Vagina (tissue), 2 donors: ENCODE measurements around the gene KRTAP10-6. TPM values are rescaled to one million over a fixed set of nuclear protein-coding genes. Genes with fewer than 3 reads are reported as not detected.
A peak's percentile ranks its signal among the peaks of the same experiment; 100 is the strongest.

Experiments
- DNase-seq, 2 donors: peaks; one replicate each; pipeline ENCODE4 v3.0.0-alpha.2; 2017; ENCODE audit errors: extremely low spot score in 2 of 2
- H3K27ac ChIP-seq: fragments of 200-600 bp; sonication (generic); one replicate; pipeline ENCODE4 v1.5.1; 2019
- H3K27me3 ChIP-seq: fragments of 200-600 bp; sonication (generic); one replicate; pipeline ENCODE4 v1.5.1; 2019
- H3K36me3 ChIP-seq, 2 donors: fragments of 200-600 bp; sonication (generic); one replicate each; pipeline ENCODE4 v1.5.1; 2017 to 2019
- H3K4me1 ChIP-seq: fragments of 200-600 bp; sonication (generic); one replicate; pipeline ENCODE4 v1.5.1; 2019
- H3K4me3 ChIP-seq, 2 donors: fragments of 200-600 bp; sonication (generic); 1 replicate in 1 of 2; 2 replicates in 1 of 2; pipeline ENCODE4 v1.5.1; 2016 to 2019
- H3K9me3 ChIP-seq: fragments of 200-600 bp; sonication (generic); one replicate; pipeline ENCODE4 v1.5.1; 2019
- CTCF ChIP-seq, 3 experiments: fragments of 450-650 bp in 2 of 3; fragments of 200-600 bp in 1 of 3; sonication (generic) in 1 of 3; IDR thresholded peaks; one replicate each; pipeline ENCODE4 v1.5.1; 2017 to 2019; ENCODE audit warnings: antibody characterized with exemption in 3 of 3, mild to moderate bottlenecking in 2 of 3, moderate library complexity in 2 of 3
- POLR2A ChIP-seq, 2 donors: fragments of 450-650 bp; IDR thresholded peaks; one replicate each; pipeline ENCODE4 v1.6.1; 2017; ENCODE audit warnings: antibody characterized with exemption in 2 of 2, mild to moderate bottlenecking in 2 of 2, moderate library complexity in 2 of 2
- POLR2AphosphoS5 ChIP-seq, 2 donors: sonication (generic); formaldehyde crosslinking; IDR thresholded peaks; one replicate each; pipeline ENCODE4 v1.9.0; 2017; ENCODE audit warnings: antibody characterized with exemption in 2 of 2, mild to moderate bottlenecking in 2 of 2, low read depth in 1 of 2; ENCODE audit not compliant: insufficient read depth in 1 of 2
- intact Hi-C: fragments of 100-400 bp; cut with DNase I; formaldehyde crosslinking; loops from one replicate; pipeline ENCODE4 v1.15.1; 2023
- total RNA-seq: library from RNA; depleted of rRNA; stranded (reverse); fragments of >200 nt; gene quantifications from one replicate; pipeline ENCODE4 v1.2.3, GENCODE V29; 2016

KRTAP10-6 gene
- total RNA-seq, 1 donor from 2014 or later, result not detected

- Histone ChIP-seq H3K4me3 (no peak overlapping the region), H3K9me3 (no peaks in the 10 kb centered on the region), H3K27me3 (no peaks in the 10 kb centered on the region), H3K27ac (no peak overlapping the region), H3K4me1 (no peaks in the 10 kb centered on the region), H3K36me3 (no peaks in the 10 kb centered on the region)
- intact Hi-C loops, result no loop called here
- DNase-seq, result peak in 1 of 2 donors; percentile 79
- TF ChIP-seq POLR2AphosphoS5 (IDR thresholded peaks at IDR 0.05; ENCODE audit: insufficient read depth in 1 of 2, low read depth in 1 of 2) (no peak), CTCF (IDR thresholded peaks at IDR 0.05) (no peak), POLR2A (IDR thresholded peaks at IDR 0.05) (no peak)
These were observed 2.0 kb downstream of the KRTAP10-6 start for GRCh38 chr21:44590311-44590721.

DNA sequence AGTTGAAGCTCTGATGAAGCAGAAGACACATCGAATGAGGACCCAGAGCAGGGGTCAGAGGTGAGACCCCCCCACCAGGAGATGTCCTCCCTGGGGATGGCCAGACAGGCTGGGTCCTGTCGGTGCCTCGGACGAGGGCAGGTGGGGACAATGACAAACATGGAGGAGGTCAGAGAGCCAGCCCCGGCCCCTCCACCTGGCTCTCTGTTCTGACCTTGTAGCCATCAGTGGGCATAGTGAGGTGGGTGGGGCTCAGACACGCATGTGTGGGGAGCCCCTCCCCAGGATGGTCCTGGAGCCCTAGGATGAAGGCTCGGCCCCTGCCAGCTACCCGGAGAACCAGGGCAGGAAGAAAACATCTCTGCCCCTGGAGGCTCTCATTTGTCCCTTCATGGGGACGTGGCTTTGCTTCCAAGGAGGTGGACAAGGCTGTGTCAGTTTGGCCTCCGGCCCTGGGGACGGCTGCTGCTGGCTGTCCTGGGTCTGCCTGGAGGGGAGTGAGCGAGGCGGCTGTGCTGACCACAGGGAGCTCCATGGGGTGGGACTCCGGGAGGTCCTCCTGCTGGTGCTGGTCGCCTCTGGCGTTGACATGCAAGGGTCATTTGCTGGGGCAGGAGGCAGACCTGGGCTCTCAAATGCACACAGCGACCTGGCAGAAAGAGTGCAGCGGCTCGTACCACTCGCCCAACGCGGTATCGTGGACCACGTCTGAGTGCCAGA, 2.6 kb downstream of the KRTAP10-6 start:
- Histone ChIP-seq H3K27me3 (no peaks in the 10 kb centered on the region), H3K4me1 (no peaks in the 10 kb centered on the region), H3K9me3 (no peaks in the 10 kb centered on the region), H3K27ac (no peak overlapping the region), H3K36me3 (no peaks in the 10 kb centered on the region), H3K4me3 (no peak overlapping the region)
- no peak for TF ChIP-seq CTCF (IDR thresholded peaks at IDR 0.05)
- no peak for TF ChIP-seq POLR2A (IDR thresholded peaks at IDR 0.05)
- no peak for TF ChIP-seq POLR2AphosphoS5 (IDR thresholded peaks at IDR 0.05; ENCODE audit: insufficient read depth in 1 of 2, low read depth in 1 of 2)
- peak; percentile 52 to 79 for DNase-seq
- intact Hi-C loops, result loop anchor here (10.0 kb wide), 1 partner anchor 135 kb away; the partner anchor contains the start of gene LRRC3

DNA sequence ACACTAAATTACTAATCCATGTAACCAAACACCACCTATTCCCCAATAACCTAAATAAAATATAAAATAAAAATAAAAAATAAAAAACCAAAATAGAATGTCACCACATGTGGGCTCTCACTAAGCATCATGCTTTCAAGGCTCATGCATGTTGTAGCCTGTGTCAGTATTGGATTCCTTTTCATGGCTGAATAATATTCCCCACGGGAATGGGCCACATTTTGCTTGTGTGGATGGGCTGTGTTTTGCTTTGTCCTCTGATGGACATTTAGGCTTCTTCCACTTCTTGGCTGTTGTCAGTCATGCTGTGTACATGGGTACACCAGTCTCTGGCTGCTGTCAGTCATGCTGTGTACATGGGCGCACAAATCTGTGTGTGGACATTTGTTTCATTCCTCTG, 3.2 kb downstream of the KRTAP10-6 start:
- H3K4me1 ChIP-seq, result no peaks in the 10 kb centered on the region
- TF ChIP-seq CTCF (IDR thresholded peaks at IDR 0.05) (no peak), POLR2AphosphoS5 (IDR thresholded peaks at IDR 0.05; ENCODE audit: insufficient read depth in 1 of 2, low read depth in 1 of 2) (no peak), POLR2A (IDR thresholded peaks at IDR 0.05) (no peak)

GRCh38 chr21:44585892-44586291, 6.4 kb downstream of the KRTAP10-6 start:
- no peaks in the 10 kb centered on the region for H3K27me3 ChIP-seq
- TF ChIP-seq CTCF (IDR thresholded peaks at IDR 0.05) (no peak), POLR2AphosphoS5 (IDR thresholded peaks at IDR 0.05; ENCODE audit: insufficient read depth in 1 of 2, low read depth in 1 of 2) (no peak), POLR2A (IDR thresholded peaks at IDR 0.05) (no peak)
- peak in 1 of 2 donors; percentile 72 for DNase-seq
- peaks cover 9% of the 10 kb centered on the region for H3K9me3 ChIP-seq
- no peaks in the 10 kb centered on the region for H3K36me3 ChIP-seq
- no peak overlapping the region for H3K4me3 ChIP-seq
- intact Hi-C loops, result loop anchor here (10.0 kb wide), 1 partner anchor 131 kb away; the partner anchor contains the start of gene LRRC3
- no peak overlapping the region for H3K27ac ChIP-seq
- no peaks in the 10 kb centered on the region for H3K4me1 ChIP-seq

More for the DNA sequence above, 3.2 kb downstream of the KRTAP10-6 start:
- no peak overlapping the region for H3K27ac ChIP-seq
- H3K9me3 ChIP-seq, result no peaks in the 10 kb centered on the region
- DNase-seq, result peak in 1 of 2 donors; percentile 58
- no peak overlapping the region for H3K4me3 ChIP-seq
- H3K27me3 ChIP-seq, result no peaks in the 10 kb centered on the region
- intact Hi-C loops, result loop anchor here (10.0 kb wide), 1 partner anchor 134 kb away; the partner anchor contains the start of gene LRRC3
- no peaks in the 10 kb centered on the region for H3K36me3 ChIP-seq

GRCh38 chr21:44583800-44584147, 8.5 kb downstream of the KRTAP10-6 start:
- intact Hi-C loops, result loop anchor here (10.0 kb wide), 1 partner anchor 129 kb away; the partner anchor contains the start of gene LRRC3
- H3K4me1 ChIP-seq, result no peaks in the 10 kb centered on the region
- DNase-seq, result no peak
- no peak for TF ChIP-seq CTCF (IDR thresholded peaks at IDR 0.05)
- no peak overlapping the region for H3K4me3 ChIP-seq
- no peaks in the 10 kb centered on the region for H3K36me3 ChIP-seq
- peaks cover 10% of the 10 kb centered on the region for H3K9me3 ChIP-seq
- no peaks in the 10 kb centered on the region for H3K27me3 ChIP-seq
- no peak overlapping the region for H3K27ac ChIP-seq
